H1 (cell line): Measurements from ENCODE around the gene ALK. TPM values are rescaled to one million over a fixed set of nuclear protein-coding genes. Genes with fewer than 3 reads are reported as not detected.

ENCODE experiments used
- CTCF ChIA-PET: fragments of 300-600 bp; sonication (Branson Sonifier 250); formaldehyde crosslinking; loops from one replicate; lab custom pipeline; 2021; ENCODE audit not compliant: partially characterized antibody; lab: Charles Lee
- POLR2A ChIA-PET: fragments of 300-600 bp; sonication (Branson Sonifier 250); formaldehyde crosslinking; loops from one replicate; lab custom pipeline; 2021; ENCODE audit warnings: inconsistent platforms; ENCODE audit not compliant: partially characterized antibody; lab: Charles Lee
- DNase-seq, 2 experiments: peaks; one replicate each; pipeline versions ENCODE4 v3.0.0 to v3.0.0-alpha.2; 2010 to 2022; ENCODE audit warnings: low spot score in 2 of 2, low read depth in 1 of 2, mixed read lengths in 1 of 2
- FAIRE-seq: peaks from 2 replicates; lab custom pipeline; 2011; peaks lifted over from hg19 to GRCh38; lab: Jason Lieb, UNC
- H2AFZ ChIP-seq: 2 replicates; pipeline ENCODE4 v1.8.1; 2012; ENCODE audit warnings: low read length, inconsistent platforms
- H2AK5ac ChIP-seq: 2 replicates; pipeline ENCODE4 v1.6.1; 2013; ENCODE audit warnings: low read depth, low read length
- H2BK120ac ChIP-seq: replicated peaks from 2 replicates; pipeline ENCODE3; 2013; ENCODE audit warnings: low read depth, low read length, inconsistent platforms
- H2BK12ac ChIP-seq: 2 replicates; pipeline ENCODE4 v1.6.1; 2013; ENCODE audit warnings: low read depth, low read length
- H2BK15ac ChIP-seq: 2 replicates; pipeline ENCODE4 v1.6.1; 2013; ENCODE audit warnings: low read length
- H2BK20ac ChIP-seq: 2 replicates; pipeline ENCODE4 v1.6.1; 2013; ENCODE audit warnings: low read length
- H2BK5ac ChIP-seq: 2 replicates; pipeline ENCODE4 v1.6.1; 2013; ENCODE audit warnings: low read depth, low read length
- H3K14ac ChIP-seq: 2 replicates; pipeline ENCODE4 v1.6.1; 2013; ENCODE audit warnings: inconsistent platforms; ENCODE audit not compliant: insufficient read length
- H3K18ac ChIP-seq: 2 replicates; pipeline ENCODE4 v1.6.1; 2013; ENCODE audit warnings: low read length; ENCODE audit errors: extremely low read depth
- H3K23ac ChIP-seq: 2 replicates; pipeline ENCODE4 v1.6.1; 2013; ENCODE audit warnings: inconsistent platforms; ENCODE audit not compliant: insufficient read length
- H3K23me2 ChIP-seq: 2 replicates; pipeline ENCODE4 v1.6.1; 2013; ENCODE audit warnings: low read depth, low read length
- H3K27ac ChIP-seq: 2 replicates; pipeline ENCODE4 v1.6.1; 2011; ENCODE audit warnings: low read depth, low read length, inconsistent platforms
- H3K27me3 ChIP-seq, 4 experiments: replicated peaks in 1 of 4; 1 replicate in 1 of 4; 2 replicates in 3 of 4; pipeline versions ENCODE4 v1.6.1 to v1.8.1; 2011 to 2013; ENCODE audit warnings: low read length in 3 of 4, mild to moderate bottlenecking in 3 of 4, inconsistent platforms in 2 of 4, mixed read lengths in 2 of 4, moderate library complexity in 1 of 4; ENCODE audit not compliant: control insufficient read depth in 3 of 4, insufficient read depth in 3 of 4; ENCODE audit errors: extremely low read depth in 1 of 4
- H3K36me3 ChIP-seq, 4 experiments: 2 replicates each; pipeline versions ENCODE4 v1.6.1 to v1.8.1; 2011 to 2013; ENCODE audit warnings: mild to moderate bottlenecking in 4 of 4, low read length in 3 of 4, moderate library complexity in 2 of 4, control low read depth in 1 of 4, inconsistent platforms in 1 of 4; ENCODE audit not compliant: insufficient read depth in 4 of 4, control insufficient read depth in 2 of 4
- H3K4ac ChIP-seq: replicated peaks from 2 replicates; pipeline ENCODE3; 2013; ENCODE audit warnings: low read length, low read depth, mixed read lengths, inconsistent platforms; ENCODE audit not compliant: insufficient read length
- H3K4me1 ChIP-seq, 4 experiments: replicated peaks in 1 of 4; 1 replicate in 1 of 4; 2 replicates in 3 of 4; pipeline versions ENCODE4 v1.6.1 to v1.8.1; 2011 to 2013; ENCODE audit warnings: low read length in 3 of 4, inconsistent platforms in 2 of 4, mixed read lengths in 1 of 4; ENCODE audit not compliant: insufficient read depth in 4 of 4, control insufficient read depth in 3 of 4
- H3K4me2 ChIP-seq, 2 experiments: 2 replicates each; pipeline versions ENCODE4 v1.6.1 to v1.8.1; 2011 to 2013; ENCODE audit warnings: low read depth in 2 of 2, low read length in 2 of 2, control low read depth in 1 of 2, inconsistent platforms in 1 of 2, mild to moderate bottlenecking in 1 of 2; ENCODE audit not compliant: insufficient read depth in 1 of 2
- H3K4me3 ChIP-seq, 4 experiments: fragments of 200-600, 300-600 bp in 1 of 4; sonication (generic), shearing (Covaris generic), sonication (Bioruptor Twin) in 1 of 4; 2 replicates each; pipeline versions ENCODE4 v1.5.1 to v1.8.1; 2011 to 2016; ENCODE audit warnings: low read length in 4 of 4, low read depth in 3 of 4, control low read depth in 2 of 4, inconsistent platforms in 2 of 4, mild to moderate bottlenecking in 2 of 4, mixed read lengths in 1 of 4, moderate library complexity in 1 of 4; ENCODE audit not compliant: insufficient read depth in 2 of 4; ENCODE audit errors: extremely low read depth in 1 of 4
- H3K56ac ChIP-seq: replicated peaks from 2 replicates; pipeline ENCODE3; 2013; ENCODE audit warnings: low read depth, mild to moderate bottlenecking, mixed read lengths, low read length, inconsistent platforms; ENCODE audit not compliant: insufficient read length
- H3K79me1 ChIP-seq: 2 replicates; pipeline ENCODE4 v1.6.1; 2013; ENCODE audit warnings: low read depth, low read length, control low read depth
- H3K79me2 ChIP-seq, 2 experiments: 2 replicates each; pipeline versions ENCODE4 v1.6.1 to v1.8.1; 2012 to 2013; ENCODE audit warnings: low read length in 2 of 2, mild to moderate bottlenecking in 2 of 2, inconsistent platforms in 1 of 2; ENCODE audit not compliant: insufficient read depth in 2 of 2, control insufficient read depth in 1 of 2
- H3K9ac ChIP-seq, 4 experiments: replicated peaks in 1 of 4; 1 replicate in 1 of 4; 2 replicates in 3 of 4; pipeline versions ENCODE4 v1.6.1 to v1.8.1; 2011 to 2013; ENCODE audit warnings: low read depth in 3 of 4, low read length in 3 of 4, control low read depth in 2 of 4, mild to moderate bottlenecking in 2 of 4, moderate library complexity in 2 of 4, inconsistent platforms in 1 of 4; ENCODE audit errors: extremely low read depth in 1 of 4
- H3K9me3 ChIP-seq, 2 experiments: 2 replicates each; pipeline versions ENCODE4 v1.6.1 to v1.8.1; 2012 to 2013; ENCODE audit warnings: mild to moderate bottlenecking in 2 of 2, moderate library complexity in 2 of 2, control low read depth in 1 of 2, inconsistent platforms in 1 of 2, low read depth in 1 of 2, low read length in 1 of 2, mixed read lengths in 1 of 2; ENCODE audit not compliant: insufficient read depth in 2 of 2
- H4K20me1 ChIP-seq, 2 experiments: replicated peaks in 1 of 2; 2 replicates each; pipeline versions ENCODE3 to v1.8.1; 2011 to 2013; ENCODE audit warnings: inconsistent platforms in 2 of 2, low read length in 2 of 2, mild to moderate bottlenecking in 1 of 2; ENCODE audit not compliant: insufficient read depth in 2 of 2, control insufficient read depth in 1 of 2
- H4K5ac ChIP-seq: 2 replicates; pipeline ENCODE4 v1.6.1; 2013; ENCODE audit warnings: low read length, low read depth, mixed read lengths, inconsistent platforms; ENCODE audit not compliant: insufficient read length
- H4K8ac ChIP-seq: 2 replicates; pipeline ENCODE4 v1.8.0; 2013; ENCODE audit warnings: mild to moderate bottlenecking, moderate library complexity, low read length, inconsistent platforms; ENCODE audit not compliant: insufficient read depth; ENCODE audit errors: extremely low read depth
- H4K91ac ChIP-seq: replicated peaks from 2 replicates; pipeline ENCODE3; 2013; ENCODE audit warnings: low read length, mixed read lengths, inconsistent platforms; ENCODE audit not compliant: insufficient read length
- HDAC6 ChIP-seq: IDR thresholded peaks from one replicate; pipeline ENCODE4 v1.7.1; 2012; ENCODE audit warnings: low read depth, mild to moderate bottlenecking, inconsistent platforms, low read length, moderate library complexity
- USF2 ChIP-seq: IDR thresholded peaks from 2 replicates; pipeline ENCODE4 v1.6.1; 2011; ENCODE audit warnings: low read length, improper control_type of control experiment
- WGBS, 2 experiments: shearing (Covaris generic) in 1 of 2; methylation state at CpG; one replicate each; pipeline versions ENCODE4 v1.1.6 to v1.1.7; 2013 to 2015; ENCODE audit warnings: low lambda C conversion rate in 2 of 2, mixed read lengths in 2 of 2, inconsistent platforms in 1 of 2, low coverage in 1 of 2, missing lambda C conversion rate in 1 of 2; ENCODE audit not compliant: insufficient replicate concordance in 2 of 2, insufficient coverage in 1 of 2, insufficient read length in 1 of 2; ENCODE audit errors: extremely low coverage in 1 of 2, missing lambda C conversion rate in 1 of 2; 5-methylcytosine and 5-hydroxymethylcytosine counted together
- polyA plus RNA-seq, 7 experiments: library from polyadenylated mRNA; depleted of rRNA in 3 of 7; stranded (reverse) in 5 of 7; unstranded in 2 of 7; fragments of >200 nt in 5 of 7; fragments of 200-250 nt in 2 of 7; gene quantifications; 1 replicate in 5 of 7; 2 replicates in 1 of 7; 4 replicates in 1 of 7; pipeline versions ENCODE4 v1.2.1 to v1.2.3, GENCODE V29; 2011 to 2013; ENCODE audit warnings: missing spikeins in 2 of 7, mixed read lengths in 2 of 7
- total RNA-seq: library from RNA; stranded (reverse); fragmentation: NEBNext Ultra II Directional; extraction: Animal tissue kit (Norgen Biotek cat#: 25700); gene quantifications from 2 replicates; pipeline ENCODE4 v1.2.1, GENCODE V29; 2021

ALK gene
- total and polyA plus RNA-seq, 2 of the 8 experiments (the other 6 are each of a cell fraction or from before 2014, with no cell fraction given), result 0.02 to 0.09 TPM

- Histone ChIP-seq H4K91ac (no peak overlapping the region), H2BK15ac (no peak overlapping the region), H3K9ac (no peak overlapping the region), H3K36me3 (no peaks in the 10 kb centered on the region), H3K23me2 (no peaks in the 10 kb centered on the region), H3K56ac (no peak overlapping the region), H3K27ac (no peak overlapping the region), H2BK20ac (no peak overlapping the region), H3K4me3 (no peak overlapping the region), H2BK120ac (no peak overlapping the region), H3K79me1 (no peaks in the 10 kb centered on the region), H3K23ac (no peak overlapping the region), H4K20me1 (no peaks in the 10 kb centered on the region), H3K79me2 (no peaks in the 10 kb centered on the region), H3K4me1 (peaks cover 0 to 2% (median 0%) of the 10 kb centered on the region in 4 experiments; a peak in 2 of 7 replicates), H3K14ac (no peak overlapping the region), H4K8ac (no peak overlapping the region), H3K9me3 (no peaks in the 10 kb centered on the region), H3K27me3 (no peaks in the 10 kb centered on the region; a peak in 1 of 7 replicates), H2AK5ac (no peak overlapping the region), H3K18ac (no peak overlapping the region), H2BK5ac (no peak overlapping the region), H3K4ac (no peak overlapping the region), H2BK12ac (no peak overlapping the region), H2AFZ (no peak overlapping the region), H3K4me2 (no peak overlapping the region), H4K5ac (no peak overlapping the region)
- ChIA-PET CTCF (no interaction called here), POLR2A (no interaction called here)
- no peak for DNase-seq
- no peak for FAIRE-seq
- WGBS, 2 experiments, result 93% methylated on average over 2 of the region's 2 CpGs; no CpG with 5 or more reads in 1 of the 2 experiments
- TF ChIP-seq USF2 (no peak), HDAC6 (no peak)
Measured at GRCh38 chr2:29731948-29732347, 189.4 kb downstream of the ALK start.
